GM12891 (cell line): Measurements from ENCODE around the gene PRSS1.

ENCODE experiments used
- POLR2A ChIP-seq: IDR thresholded peaks from 2 replicates; pipeline ENCODE4 v1.6.1; 2011; ENCODE audit warnings: low read depth, low read length, control low read depth
- POLR2AphosphoS5 ChIP-seq: IDR thresholded peaks from 2 replicates; pipeline ENCODE4 v1.6.1; 2011; ENCODE audit warnings: low read depth, low read length, control low read depth
- POU2F2 ChIP-seq: IDR thresholded peaks from 2 replicates; pipeline ENCODE4 v1.6.1; 2011; ENCODE audit warnings: low read depth, mild to moderate bottlenecking, control low read depth, low read length, moderate library complexity
- SPI1 ChIP-seq: IDR thresholded peaks from 2 replicates; pipeline ENCODE4 v1.6.1; 2011; ENCODE audit warnings: low read depth, low read length, control low read depth
- TAF1 ChIP-seq: IDR thresholded peaks from 2 replicates; pipeline ENCODE4 v1.6.1; 2011; ENCODE audit warnings: low read depth, low read length, control low read depth

DNA sequence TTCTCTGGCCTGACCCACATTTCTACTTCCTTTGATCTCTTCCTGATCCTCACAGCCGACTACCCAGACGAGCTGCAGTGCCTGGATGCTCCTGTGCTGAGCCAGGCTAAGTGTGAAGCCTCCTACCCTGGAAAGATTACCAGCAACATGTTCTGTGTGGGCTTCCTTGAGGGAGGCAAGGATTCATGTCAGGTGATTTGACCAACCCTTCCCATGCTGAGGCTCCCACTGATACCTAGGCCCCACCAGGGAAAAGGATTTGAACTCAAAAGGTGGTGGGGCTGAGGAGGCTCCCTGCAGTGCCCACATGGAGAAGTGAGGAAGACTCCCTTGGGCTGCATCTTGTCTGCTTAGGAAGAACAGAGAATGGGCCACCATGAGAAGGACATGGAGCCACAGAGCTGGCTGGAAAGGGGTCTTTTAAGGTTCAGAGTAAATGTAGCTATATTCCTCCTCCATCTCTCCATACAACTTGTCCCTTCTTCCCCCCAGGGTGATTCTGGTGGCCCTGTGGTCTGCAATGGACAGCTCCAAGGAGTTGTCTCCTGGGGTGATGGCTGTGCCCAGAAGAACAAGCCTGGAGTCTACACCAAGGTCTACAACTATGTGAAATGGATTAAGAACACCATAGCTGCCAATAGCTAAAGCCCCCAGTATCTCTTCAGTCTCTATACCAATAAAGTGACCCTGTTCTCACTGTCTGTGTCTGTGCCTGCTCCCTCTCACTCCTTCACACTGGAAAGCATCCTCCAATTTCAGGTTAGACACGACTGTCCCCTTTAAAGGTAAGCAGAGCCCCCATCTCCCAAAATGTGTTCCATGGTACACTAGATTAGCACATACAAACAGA, 3.3 kb downstream of the PRSS1 start:
- no peak for TF ChIP-seq SPI1
- TF ChIP-seq POLR2A = no peak
- no peak for TF ChIP-seq POLR2AphosphoS5
- no peak for TF ChIP-seq TAF1
- TF ChIP-seq POU2F2 = no peak
